ENCODE data around the gene GRAP2. TPM values are rescaled to one million over a fixed set of nuclear protein-coding genes. Genes with fewer than 3 reads are reported as not detected.

GRAP2 gene
- total and polyA plus RNA-seq, 2 of the 4 experiments (the other 2 are of a cell fraction), result not detected

GRCh38 chr22:39980596-39980995 is 79.7 kb downstream of the GRAP2 start:
- Histone ChIP-seq H3K4ac (ENCODE audit: low read depth, low read length) (no peak overlapping the region), H3K4me3 (ENCODE audit: insufficient read depth, low read depth, low read length) (no peak overlapping the region), H2BK120ac (ENCODE audit: low read depth, low read length) (no peak overlapping the region), H3K79me1 (ENCODE audit: low read depth in 1 of 2, low read length in 2 of 2) (no peaks in the 10 kb centered on the region), H3K14ac (replicated peaks; ENCODE audit: low read depth, low read length) (no peak overlapping the region), H4K91ac (ENCODE audit: insufficient read depth, low read depth, low read length) (no peak overlapping the region), H3K9me1 (ENCODE audit: insufficient read depth, low read length) (no peaks in the 10 kb centered on the region), H2BK15ac (ENCODE audit: low read depth, low read length) (no peak overlapping the region), H2BK20ac (ENCODE audit: low read depth, low read length) (no peak overlapping the region), H4K8ac (ENCODE audit: low read depth in 2 of 2, low read length in 2 of 2) (no peak overlapping the region), H2AK5ac (ENCODE audit: low read depth, low read length) (no peak overlapping the region), H3K18ac (ENCODE audit: low read depth, low read length) (no peak overlapping the region), H3K36me3 (ENCODE audit: control insufficient read depth, insufficient read depth, low read length) (no peaks in the 10 kb centered on the region), H4K20me1 (ENCODE audit: insufficient read depth, low read length) (no peaks in the 10 kb centered on the region), H3K27me3 (ENCODE audit: control insufficient read depth, insufficient read depth, low read length) (peaks cover 62% of the 10 kb centered on the region), H3K4me2 (ENCODE audit: low read depth, low read length) (no peak overlapping the region), H4K5ac (ENCODE audit: low read depth, low read length) (no peak overlapping the region), H3K23ac (ENCODE audit: low read depth, low read length) (no peak overlapping the region), H3K56ac (ENCODE audit: extremely low read depth, insufficient read depth, low read length) (no peak overlapping the region), H3K4me1 (ENCODE audit: control insufficient read depth, insufficient read depth, low read length) (no peaks in the 10 kb centered on the region), H3K9me3 (ENCODE audit: control insufficient read depth, insufficient read depth, low read length) (no peaks in the 10 kb centered on the region), H3K9ac (ENCODE audit: low read depth, low read length) (no peak overlapping the region), H2BK5ac (ENCODE audit: low read depth, low read length, poor library complexity, severe bottlenecking) (no peak overlapping the region), H2AK9ac (replicated peaks; ENCODE audit: low read depth, low read length, poor library complexity) (no peak overlapping the region), H2AFZ (replicated peaks; ENCODE audit: low read length, poor library complexity) (no peak overlapping the region), H3K27ac (ENCODE audit: insufficient read depth, low read length) (no peak overlapping the region)
- POLR2A ChIA-PET (ENCODE audit: unreplicated experiment), result no interaction called here
- 83% methylated on average over 1 of the region's 6 CpGs; no CpG with 5 or more reads in 1 of the 2 experiments for WGBS, 2 experiments (ENCODE audit: extremely low coverage in 2 of 2, insufficient read length in 1 of 2)
- no peak for TF ChIP-seq NFE2L2 (IDR thresholded peaks at IDR 0.05; ENCODE audit: low read depth, low read length)
- TF ChIP-seq, protein P1, sequence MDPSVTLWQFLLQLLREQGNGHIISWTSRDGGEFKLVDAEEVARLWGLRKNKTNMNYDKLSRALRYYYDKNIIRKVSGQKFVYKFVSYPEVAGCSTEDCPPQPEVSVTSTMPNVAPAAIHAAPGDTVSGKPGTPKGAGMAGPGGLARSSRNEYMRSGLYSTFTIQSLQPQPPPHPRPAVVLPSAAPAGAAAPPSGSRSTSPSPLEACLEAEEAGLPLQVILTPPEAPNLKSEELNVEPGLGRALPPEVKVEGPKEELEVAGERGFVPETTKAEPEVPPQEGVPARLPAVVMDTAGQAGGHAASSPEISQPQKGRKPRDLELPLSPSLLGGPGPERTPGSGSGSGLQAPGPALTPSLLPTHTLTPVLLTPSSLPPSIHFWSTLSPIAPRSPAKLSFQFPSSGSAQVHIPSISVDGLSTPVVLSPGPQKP (IDR thresholded peaks at IDR 0.05; ENCODE audit: borderline replicate concordance, low read depth, low read length), result no peak
- no peak for TF ChIP-seq CEBPB (IDR thresholded peaks at IDR 0.05; ENCODE audit: low read depth, low read length)
- no peak for TF ChIP-seq RAD21 (IDR thresholded peaks at IDR 0.05; ENCODE audit: low read length)
- no peak for TF ChIP-seq RFX5 (IDR thresholded peaks at IDR 0.05; ENCODE audit: low read depth, low read length)
- no peak for TF ChIP-seq RCOR1 (IDR thresholded peaks at IDR 0.05; ENCODE audit: insufficient replicate concordance, low read length)
- TF ChIP-seq, protein P2, sequence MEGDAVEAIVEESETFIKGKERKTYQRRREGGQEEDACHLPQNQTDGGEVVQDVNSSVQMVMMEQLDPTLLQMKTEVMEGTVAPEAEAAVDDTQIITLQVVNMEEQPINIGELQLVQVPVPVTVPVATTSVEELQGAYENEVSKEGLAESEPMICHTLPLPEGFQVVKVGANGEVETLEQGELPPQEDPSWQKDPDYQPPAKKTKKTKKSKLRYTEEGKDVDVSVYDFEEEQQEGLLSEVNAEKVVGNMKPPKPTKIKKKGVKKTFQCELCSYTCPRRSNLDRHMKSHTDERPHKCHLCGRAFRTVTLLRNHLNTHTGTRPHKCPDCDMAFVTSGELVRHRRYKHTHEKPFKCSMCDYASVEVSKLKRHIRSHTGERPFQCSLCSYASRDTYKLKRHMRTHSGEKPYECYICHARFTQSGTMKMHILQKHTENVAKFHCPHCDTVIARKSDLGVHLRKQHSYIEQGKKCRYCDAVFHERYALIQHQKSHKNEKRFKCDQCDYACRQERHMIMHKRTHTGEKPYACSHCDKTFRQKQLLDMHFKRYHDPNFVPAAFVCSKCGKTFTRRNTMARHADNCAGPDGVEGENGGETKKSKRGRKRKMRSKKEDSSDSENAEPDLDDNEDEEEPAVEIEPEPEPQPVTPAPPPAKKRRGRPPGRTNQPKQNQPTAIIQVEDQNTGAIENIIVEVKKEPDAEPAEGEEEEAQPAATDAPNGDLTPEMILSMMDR (conservative IDR thresholded peaks at IDR 0.05; ENCODE audit: low read depth, low read length), result no peak
- TF ChIP-seq FOS (IDR thresholded peaks at IDR 0.05; ENCODE audit: low read depth, low read length), result no peak
- no peak for TF ChIP-seq MAZ (IDR thresholded peaks at IDR 0.05; ENCODE audit: borderline replicate concordance, low read depth, low read length)
- TF ChIP-seq POLR2A (IDR thresholded peaks at IDR 0.05; ENCODE audit: low read depth, low read length), result no peak
- no peak for TF ChIP-seq BHLHE40 (IDR thresholded peaks at IDR 0.05; ENCODE audit: low read depth, low read length)
- TF ChIP-seq, protein P3, sequence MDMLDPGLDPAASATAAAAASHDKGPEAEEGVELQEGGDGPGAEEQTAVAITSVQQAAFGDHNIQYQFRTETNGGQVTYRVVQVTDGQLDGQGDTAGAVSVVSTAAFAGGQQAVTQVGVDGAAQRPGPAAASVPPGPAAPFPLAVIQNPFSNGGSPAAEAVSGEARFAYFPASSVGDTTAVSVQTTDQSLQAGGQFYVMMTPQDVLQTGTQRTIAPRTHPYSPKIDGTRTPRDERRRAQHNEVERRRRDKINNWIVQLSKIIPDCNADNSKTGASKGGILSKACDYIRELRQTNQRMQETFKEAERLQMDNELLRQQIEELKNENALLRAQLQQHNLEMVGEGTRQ (IDR thresholded peaks at IDR 0.05; ENCODE audit: low read depth, low read length), result no peak
- no peak for TF ChIP-seq SMC3 (IDR thresholded peaks at IDR 0.05; ENCODE audit: low read depth, low read length)
- TF ChIP-seq MXI1 (IDR thresholded peaks at IDR 0.05; ENCODE audit: borderline replicate concordance, low read depth, low read length), result no peak
- no peak for TF ChIP-seq MAFK (IDR thresholded peaks at IDR 0.05; ENCODE audit: low read depth, low read length)
- no peak for TF ChIP-seq CHD1 (IDR thresholded peaks at IDR 0.05; ENCODE audit: low read depth, low read length)
- no peak for ATAC-seq (ENCODE audit: low read depth)
- peak; percentile 15 for DNase-seq
- BruUV-seq (replicated peaks), result no TSS peak
- intact Hi-C loops (cut with micrococcal nuclease), result no loop called here
- in situ Hi-C loops (cut with MboI; ENCODE audit: low sequenced_read_pairs), result no loop called here
- CTCF ChIA-PET, result no interaction called here
- dilution Hi-C loops (cut with HindIII; ENCODE audit: low sequenced_read_pairs, unreplicated experiment), result no loop called here
